ENCODE measurements around the gene FCSK.
"Not testable (repeated sequence)": the region's sequence is repeated elsewhere in the genome, so short reads cannot be mapped to it uniquely, and the experiment has no call there.

The FCSK gene

DNA sequence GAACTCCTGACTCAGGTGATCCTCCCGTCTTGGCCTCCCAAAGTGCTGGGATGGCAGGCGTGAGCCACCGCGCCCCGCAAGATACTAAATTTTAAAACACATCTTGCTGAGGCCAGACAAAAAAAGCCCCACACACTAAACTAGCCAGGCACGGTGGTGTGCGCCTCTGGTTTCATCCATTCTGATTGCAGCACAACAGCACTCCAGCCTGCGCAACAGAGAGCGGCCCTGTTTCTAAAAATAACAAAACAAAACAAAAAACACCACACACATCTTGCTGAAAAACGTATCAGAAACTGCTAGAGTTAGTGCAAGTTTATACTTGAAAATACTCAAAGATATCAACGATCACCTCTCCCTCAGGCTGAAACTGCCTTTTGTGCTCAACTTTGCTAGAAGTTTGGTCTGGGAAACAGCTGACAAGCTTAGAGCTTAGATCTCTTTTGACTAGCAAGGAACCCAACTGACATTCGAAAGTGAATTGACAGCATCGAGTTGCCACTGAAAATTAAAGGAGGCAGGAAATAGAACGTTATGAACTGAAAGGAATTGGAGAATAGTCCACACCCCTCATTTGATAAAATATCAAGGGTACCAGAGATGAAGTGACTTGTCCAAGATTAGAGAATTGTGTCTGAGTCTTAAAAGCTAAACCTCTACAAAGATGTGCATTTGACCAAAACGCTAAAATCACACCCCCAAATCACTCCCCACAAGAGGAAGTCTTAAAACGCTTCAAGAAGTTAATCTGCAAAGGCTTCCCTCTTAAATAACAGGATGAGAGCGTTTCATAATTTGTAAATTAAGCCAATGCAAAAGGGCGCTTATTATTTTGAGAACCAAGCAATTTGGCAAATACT lies 68.1 kb downstream of the FCSK start:
- in situ Hi-C loops (cut with HindIII; ENCODE audit: low sequenced_read_pairs), result no loop called here

- in situ Hi-C loops (cut with HindIII; ENCODE audit: low sequenced_read_pairs), result no loop called here
These were observed 68.8 kb downstream of the FCSK start, which contains the start of gene COG4 for GRCh38 chr16:70523076-70523742. COG4 (minus strand) TSS chr16:70523554; CDS start chr16:70523543, 11 bp downstream.

DNA sequence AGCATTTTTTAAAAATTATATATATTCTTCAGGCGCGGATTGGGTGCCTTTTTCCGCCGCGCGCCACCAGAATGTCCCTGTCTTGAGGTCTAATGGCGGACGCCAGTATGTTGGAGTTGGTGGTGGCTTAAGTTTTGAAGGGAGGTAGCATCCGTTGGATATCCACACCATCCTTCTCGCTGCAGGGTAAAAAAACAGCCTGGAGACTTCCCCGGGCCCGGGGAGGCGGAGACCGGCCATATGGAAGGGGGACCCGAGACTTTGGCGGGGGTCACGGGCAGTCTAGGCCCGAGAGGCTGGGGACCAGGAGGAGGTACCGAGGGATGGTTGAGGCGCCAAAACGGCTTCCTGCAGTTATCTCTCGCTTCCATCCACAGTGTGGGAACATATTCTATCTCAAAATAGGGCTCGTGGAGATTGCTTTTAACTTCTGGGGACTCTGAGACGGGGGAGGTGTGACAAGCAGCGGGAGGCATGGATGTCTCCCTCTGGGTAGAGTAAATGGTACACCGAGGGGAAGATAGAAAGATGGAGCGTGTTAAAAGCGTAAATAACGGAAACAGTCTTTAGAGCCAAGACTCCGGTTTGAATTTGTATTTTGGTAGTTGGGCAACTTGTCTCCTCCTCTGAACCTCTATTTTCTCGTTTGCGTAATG lies 69.5 kb downstream of the FCSK start, which contains the start of gene SF3B3:
Gene SF3B3, plus strand, starts transcription at position 74 of the 656 bp plus-strand sequence. CDS start 2,841 bp downstream, outside the sequence.
- in situ Hi-C loops (cut with HindIII; ENCODE audit: low sequenced_read_pairs), result no loop called here

DNA sequence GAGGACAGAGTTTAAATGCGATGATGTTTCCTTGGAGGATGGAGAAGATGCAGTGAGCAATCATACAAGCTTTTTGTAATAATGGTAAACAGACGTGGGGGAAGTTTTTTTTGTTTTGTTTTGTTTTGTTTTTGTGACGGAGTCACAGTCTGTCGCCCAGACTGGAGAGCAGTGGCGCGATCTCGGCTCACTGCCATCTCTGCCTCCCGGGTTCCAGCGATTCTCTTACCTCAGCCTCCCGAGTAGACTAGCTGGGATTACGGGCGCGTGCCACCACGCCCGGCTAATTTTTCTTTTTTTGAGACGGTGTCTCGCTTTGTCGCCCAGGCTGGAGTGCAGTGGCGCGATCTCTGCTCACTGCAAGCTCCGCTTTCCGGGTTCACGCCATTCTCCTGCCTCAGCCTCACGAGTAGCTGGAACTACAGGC lies 70.0 kb downstream of the FCSK start:
- in situ Hi-C loops (cut with HindIII; ENCODE audit: low sequenced_read_pairs), result not testable (repeated sequence)

- in situ Hi-C loops (cut with HindIII; ENCODE audit: low sequenced_read_pairs), result no loop called here
These were observed 72.0 kb downstream of the FCSK start for GRCh38 chr16:70526403-70526802.

- in situ Hi-C loops (cut with HindIII; ENCODE audit: low sequenced_read_pairs), result no loop called here
These were observed 73.1 kb downstream of the FCSK start for GRCh38 chr16:70527315-70527996.

- in situ Hi-C loops (cut with HindIII; ENCODE audit: low sequenced_read_pairs), result no loop called here
These were observed 74.8 kb downstream of the FCSK start for GRCh38 chr16:70529051-70529777.
